Liver (tissue), 9 donors: ENCODE results near the gene KAT6B. TPM values are rescaled to one million over a fixed set of nuclear protein-coding genes. Genes with fewer than 3 reads are reported as not detected.

Experiments used
- DNase-seq: peaks from one replicate; pipeline ENCODE4 v3.0.0-alpha.2; 2017; ENCODE audit warnings: low spot score
- H3K27ac ChIP-seq, 2 donors: one replicate each; pipeline ENCODE4 v1.7.0; 2013; ENCODE audit warnings: inconsistent platforms in 2 of 2, low read length in 2 of 2, control low read depth in 1 of 2, low read depth in 1 of 2, mild to moderate bottlenecking in 1 of 2
- H3K27me3 ChIP-seq, 4 donors: one replicate each; pipeline versions ENCODE4 v1.6.1 to v1.7.0; 2013; ENCODE audit warnings: low read length in 3 of 4, inconsistent platforms in 1 of 4, mild to moderate bottlenecking in 1 of 4, moderate library complexity in 1 of 4; ENCODE audit not compliant: control insufficient read depth in 4 of 4, insufficient read depth in 4 of 4
- H3K36me3 ChIP-seq, 4 donors: one replicate each; pipeline versions ENCODE4 v1.6.1 to v1.7.0; 2013; ENCODE audit warnings: low read length in 3 of 4, mild to moderate bottlenecking in 3 of 4, low read depth in 1 of 4, moderate library complexity in 1 of 4; ENCODE audit not compliant: control insufficient read depth in 4 of 4, insufficient read depth in 3 of 4
- H3K4me1 ChIP-seq, 4 donors: one replicate each; pipeline versions ENCODE4 v1.6.1 to v1.7.0; 2013; ENCODE audit warnings: low read length in 3 of 4, mild to moderate bottlenecking in 3 of 4, moderate library complexity in 1 of 4; ENCODE audit not compliant: control insufficient read depth in 4 of 4, insufficient read depth in 4 of 4
- H3K4me3 ChIP-seq, 3 donors: one replicate each; pipeline versions ENCODE4 v1.6.1 to v1.7.0; 2013; ENCODE audit warnings: low read length in 3 of 3, control low read depth in 1 of 3, low read depth in 1 of 3, mild to moderate bottlenecking in 1 of 3
- H3K9ac ChIP-seq, 2 donors: one replicate each; pipeline ENCODE4 v1.7.0; 2013; ENCODE audit warnings: low read length in 2 of 2, mild to moderate bottlenecking in 2 of 2, moderate library complexity in 2 of 2, control low read depth in 1 of 2, low read depth in 1 of 2
- H3K9me3 ChIP-seq, 4 donors: one replicate each; pipeline versions ENCODE4 v1.6.1 to v1.7.0; 2013; ENCODE audit warnings: low read length in 3 of 4; ENCODE audit not compliant: control insufficient read depth in 4 of 4
- EGR1 ChIP-seq, 2 donors: IDR thresholded peaks; 2 replicates each; pipeline ENCODE4 v1.6.1; 2016 to 2018; ENCODE audit warnings: antibody characterized with exemption in 2 of 2, low read depth in 2 of 2
- FOXA1 ChIP-seq: IDR thresholded peaks from 2 replicates; pipeline ENCODE4 v1.6.1; 2016; ENCODE audit warnings: antibody characterized with exemption
- FOXA2 ChIP-seq: IDR thresholded peaks from 2 replicates; pipeline ENCODE4 v1.6.1; 2016; ENCODE audit warnings: antibody characterized with exemption
- GABPA ChIP-seq, 2 donors: IDR thresholded peaks in 1 of 2; conservative IDR thresholded peaks in 1 of 2; 2 replicates each; pipeline ENCODE4 v1.6.1; 2016; ENCODE audit warnings: antibody characterized with exemption in 2 of 2, mild to moderate bottlenecking in 1 of 2, moderate library complexity in 1 of 2
- HNF4A ChIP-seq, 2 donors: conservative IDR thresholded peaks; 2 replicates each; pipeline ENCODE4 v1.6.1; 2016; ENCODE audit warnings: antibody characterized with exemption in 2 of 2, mild to moderate bottlenecking in 2 of 2
- JUND ChIP-seq, 2 donors: IDR thresholded peaks; 2 replicates each; pipeline ENCODE4 v1.6.1; 2016; ENCODE audit warnings: antibody characterized with exemption in 2 of 2
- MAX ChIP-seq: IDR thresholded peaks from 2 replicates; pipeline ENCODE4 v1.6.1; 2016; ENCODE audit warnings: antibody characterized with exemption
- NR2F2 ChIP-seq: IDR thresholded peaks from 2 replicates; pipeline ENCODE4 v1.6.1; 2016; ENCODE audit warnings: antibody characterized with exemption
- RAD21 ChIP-seq, 2 donors: IDR thresholded peaks; 2 replicates each; pipeline ENCODE4 v1.6.1; 2016; ENCODE audit warnings: antibody characterized with exemption in 2 of 2, mild to moderate bottlenecking in 2 of 2
- REST ChIP-seq: IDR thresholded peaks from 2 replicates; pipeline ENCODE4 v1.6.1; 2016; ENCODE audit warnings: antibody characterized with exemption, mild to moderate bottlenecking
- RXRA ChIP-seq, 2 donors: IDR thresholded peaks; 2 replicates each; pipeline ENCODE4 v1.6.1; 2017 to 2018; ENCODE audit warnings: antibody characterized with exemption in 2 of 2, mild to moderate bottlenecking in 1 of 2
- TAF1 ChIP-seq: conservative IDR thresholded peaks from 2 replicates; pipeline ENCODE4 v1.6.1; 2016; ENCODE audit warnings: antibody characterized with exemption, mild to moderate bottlenecking
- YY1 ChIP-seq: IDR thresholded peaks from 2 replicates; pipeline ENCODE4 v1.6.1; 2016; ENCODE audit warnings: antibody characterized with exemption, mild to moderate bottlenecking
- WGBS: extraction: QIAGEN DNeasy Blood & Tissue Kit; methylation state at CpG from one replicate; pipeline ENCODE4 v1.1.7; 2013; 5-methylcytosine and 5-hydroxymethylcytosine counted together
- polyA plus RNA-seq, 2 donors: library from polyadenylated mRNA; stranded (reverse) in 1 of 2; unstranded in 1 of 2; fragments of 200-250 nt in 1 of 2; fragments of >200 nt in 1 of 2; fragmentation: Nextera tagmentation in 1 of 2; extraction: Ambion mirVana in 1 of 2; gene quantifications; one replicate each; pipeline versions ENCODE4 v1.2.1 to v1.2.3, GENCODE V29; 2013 to 2015
- total RNA-seq, 2 donors: library from RNA; depleted of rRNA; stranded (reverse); fragments of >200 nt; gene quantifications; one replicate each; pipeline ENCODE4 v1.2.3, GENCODE V29; 2014
- TF ChIP-seq, protein P1 (sequence below): IDR thresholded peaks from 2 replicates; pipeline ENCODE4 v1.6.1; 2016; ENCODE audit warnings: antibody characterized with exemption
- donor health status: healthy.
- donor health status: healthy.
- donor health status: healthy.
- donor health status: healthy.
- donor health status: healthy.

KAT6B gene
- total and polyA plus RNA-seq, 4 donors, result 2.0 to 21.2 (median 8.8) TPM

- no peak overlapping the region for H3K27ac ChIP-seq
- H3K4me3 ChIP-seq, result no peak overlapping the region
- no peak for DNase-seq
- H3K4me1 ChIP-seq, result peaks cover 0 to 7% (median 2%) of the 10 kb centered on the region in 4 donors
- WGBS, result 93% methylated on average over 4 of the region's 4 CpGs
- no peaks in the 10 kb centered on the region for H3K36me3 ChIP-seq
- H3K9me3 ChIP-seq, result no peaks in the 10 kb centered on the region
- H3K9ac ChIP-seq, result no peak overlapping the region
- TF ChIP-seq TAF1, result no peak
- no peak for TF ChIP-seq MAX
- TF ChIP-seq GABPA (IDR thresholded peaks at IDR 0.05 in 1 of 2, conservative IDR thresholded peaks at IDR 0.05 in 1 of 2), result no peak
- no peak for TF ChIP-seq NR2F2
- no peak for TF ChIP-seq FOXA2
- H3K27me3 ChIP-seq, result no peaks in the 10 kb centered on the region
Measured at GRCh38 chr10:74962517-74962916, 136.1 kb downstream of the KAT6B start.

- H3K9me3 ChIP-seq, result no peaks in the 10 kb centered on the region
- no peaks in the 10 kb centered on the region for H3K27me3 ChIP-seq
- 95% methylated on average over 3 of the region's 3 CpGs for WGBS
- H3K9ac ChIP-seq, result no peak overlapping the region
- H3K36me3 ChIP-seq, result no peaks in the 10 kb centered on the region
- H3K27ac ChIP-seq, result no peak overlapping the region
- H3K4me3 ChIP-seq, result no peak overlapping the region
- H3K4me1 ChIP-seq, result peaks cover 4 to 8% (median 6%) of the 10 kb centered on the region in 4 donors
- no peak for TF ChIP-seq YY1
- DNase-seq, result no peak
Measured at GRCh38 chr10:74963549-74963948, 137.1 kb downstream of the KAT6B start.

DNA sequence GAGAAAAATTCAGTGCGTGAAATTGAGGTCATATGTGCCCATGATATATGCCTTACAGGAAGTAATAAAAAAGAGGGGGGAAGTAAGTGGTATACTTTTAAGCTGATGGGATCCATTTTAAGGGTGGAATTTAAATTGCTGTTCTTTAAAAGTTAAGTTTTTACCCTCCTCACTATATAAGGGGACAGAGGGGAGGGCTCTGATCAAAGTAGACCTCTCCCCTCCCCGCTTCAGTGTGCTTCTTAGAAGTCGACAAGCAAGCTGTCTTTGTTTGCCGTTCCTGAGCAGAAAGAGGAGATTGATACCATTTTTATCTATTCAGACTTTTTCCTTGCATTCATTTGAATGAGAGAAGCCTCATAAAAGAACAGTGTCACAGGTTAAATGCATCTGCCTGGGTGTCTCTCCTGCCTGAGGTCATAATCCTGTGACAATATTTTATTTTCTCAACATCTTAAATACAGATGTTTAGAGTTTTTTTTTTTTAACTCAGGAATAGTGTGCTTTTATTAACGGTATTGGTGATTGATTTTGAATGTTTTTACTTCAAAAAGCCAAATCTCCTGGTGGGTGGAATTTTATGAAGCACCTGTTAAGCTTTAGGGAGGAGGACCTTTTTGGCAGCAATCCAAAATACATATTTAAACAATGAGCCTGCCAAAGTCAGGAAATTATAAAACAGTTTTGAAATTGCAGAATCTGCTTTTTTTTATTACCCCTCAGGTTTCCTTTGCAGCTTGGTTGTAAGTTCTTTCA lies 141.7 kb downstream of the KAT6B start:
- no peak for TF ChIP-seq EGR1 (IDR thresholded peaks at IDR 0.05; ENCODE audit: low read depth in 2 of 2)
- no peak for TF ChIP-seq FOXA2
- peak in 1 of 2 donors; percentile 16 for TF ChIP-seq JUND (IDR thresholded peaks at IDR 0.05)
- TF ChIP-seq RXRA (IDR thresholded peaks at IDR 0.05), result peak; percentile 12 to 29
- TF ChIP-seq FOXA1, result peak; percentile 8
- peak; percentile 16 for TF ChIP-seq REST
- TF ChIP-seq, protein P1, sequence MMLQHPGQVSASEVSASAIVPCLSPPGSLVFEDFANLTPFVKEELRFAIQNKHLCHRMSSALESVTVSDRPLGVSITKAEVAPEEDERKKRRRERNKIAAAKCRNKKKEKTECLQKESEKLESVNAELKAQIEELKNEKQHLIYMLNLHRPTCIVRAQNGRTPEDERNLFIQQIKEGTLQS, result no peak
- peak; percentile 21 to 34 for TF ChIP-seq RAD21 (IDR thresholded peaks at IDR 0.05)
- TF ChIP-seq MAX, result no peak
- peak; percentile 19 to 22 for TF ChIP-seq HNF4A (conservative IDR thresholded peaks at IDR 0.05)
- Histone ChIP-seq H3K27me3 (no peaks in the 10 kb centered on the region), H3K4me3 (no peak overlapping the region), H3K9me3 (no peaks in the 10 kb centered on the region), H3K27ac (peak overlapping the region; percentile 2 to 76), H3K9ac (no peak overlapping the region), H3K36me3 (peaks cover 0 to 1% (median 0%) of the 10 kb centered on the region in 4 donors), H3K4me1 (peaks cover 8 to 19% (median 16%) of the 10 kb centered on the region in 4 donors)
- WGBS, result 38% methylated on average over 5 of the region's 5 CpGs
- DNase-seq, result no peak
